WTC11 (cell line): Measurements from ENCODE around the gene MCF2L2. TPM values are rescaled to one million over a fixed set of nuclear protein-coding genes. Genes with fewer than 3 reads are reported as not detected.
"Not testable (repeated sequence)": the region's sequence is repeated elsewhere in the genome, so short reads cannot be mapped to it uniquely, and the experiment has no call there.

Experiments
- ATAC-seq: fragments of 200-7000 bp; cut with Tn5 transposase; 2 replicates; pipeline ENCODE4 v1.10.0; 2021; ENCODE audit warnings: mild to moderate bottlenecking, moderate library complexity
- CTCF ChIA-PET: fragments of 300-600 bp; sonication (Branson Sonifier 250); formaldehyde crosslinking; loops from one replicate; lab custom pipeline; 2021; ENCODE audit warnings: antibody characterized with exemption; lab: Charles Lee
- POLR2A ChIA-PET: fragments of 350-600 bp; sonication (Branson Sonifier 250); formaldehyde crosslinking; loops from one replicate; lab custom pipeline; 2021; ENCODE audit warnings: antibody characterized with exemption; lab: Charles Lee
- DNase-seq: peaks from one replicate; pipeline ENCODE4 v3.0.0; 2021; ENCODE audit warnings: low spot score
- H3K27ac Mint-ChIP-seq: 2 replicates; pipeline ENCODE4 v1.8.0; 2021; ENCODE audit warnings: mixed read lengths
- H3K27me3 Mint-ChIP-seq: 2 replicates; pipeline ENCODE4 v1.8.0; 2021; ENCODE audit warnings: low read depth, mild to moderate bottlenecking, moderate library complexity, mixed read lengths
- H3K36me3 Mint-ChIP-seq: 2 replicates; pipeline ENCODE4 v1.8.0; 2021; ENCODE audit warnings: mixed read lengths
- H3K4me1 Mint-ChIP-seq: 2 replicates; pipeline ENCODE4 v1.8.0; 2022; ENCODE audit warnings: mixed read lengths
- H3K4me3 Mint-ChIP-seq: 2 replicates; pipeline ENCODE4 v1.8.0; 2021; ENCODE audit warnings: mild to moderate bottlenecking, moderate library complexity, mixed read lengths
- H3K9me3 Mint-ChIP-seq: 2 replicates; pipeline ENCODE4 v1.8.0; 2021; ENCODE audit warnings: mixed read lengths
- MYBL2 ChIP-seq: sonication (generic); formaldehyde crosslinking; IDR thresholded peaks from 2 replicates; pipeline ENCODE4 v1.8.1; 2023; ENCODE audit warnings: mild to moderate bottlenecking, moderate library complexity, missing genetic modification reagents
- NR2C2 ChIP-seq: sonication (generic); formaldehyde crosslinking; IDR thresholded peaks from 2 replicates; pipeline ENCODE4 v1.8.0; 2022; ENCODE audit warnings: mild to moderate bottlenecking, missing genetic modification reagents
- RORB ChIP-seq: fragments of 250-450 bp; sonication (Bioruptor Pico); IDR thresholded peaks from 2 replicates; pipeline ENCODE4 v1.9.0; 2021; ENCODE audit warnings: mild to moderate bottlenecking
- TP53 ChIP-seq: sonication (generic); formaldehyde crosslinking; IDR thresholded peaks from 2 replicates; pipeline ENCODE4 v1.8.1; 2023; ENCODE audit warnings: mild to moderate bottlenecking, missing genetic modification reagents
- ZNF219 ChIP-seq: sonication (generic); formaldehyde crosslinking; IDR thresholded peaks from 2 replicates; pipeline ENCODE4 v1.8.0; 2023; ENCODE audit warnings: missing genetic modification reagents, mild to moderate bottlenecking, borderline replicate concordance
- ZNF416 ChIP-seq: fragments of 250-450 bp; sonication (Bioruptor Pico); IDR thresholded peaks from 2 replicates; pipeline ENCODE4 v1.9.0; 2021; ENCODE audit warnings: mild to moderate bottlenecking, inconsistent platforms
- ZNF671 ChIP-seq: fragments of 250-450 bp; sonication (Bioruptor Pico); IDR thresholded peaks from 2 replicates; pipeline ENCODE4 v1.8.0; 2021; ENCODE audit warnings: mild to moderate bottlenecking
- total RNA-seq: library from RNA; stranded (reverse); gene quantifications from 3 replicates; pipeline ENCODE4 v1.2.3, GENCODE V29; 2021
- TF ChIP-seq, protein P1 (sequence below): fragments of 250-450 bp; sonication (Bioruptor Pico); IDR thresholded peaks from 2 replicates; pipeline ENCODE4 v1.8.0; 2021; ENCODE audit warnings: mild to moderate bottlenecking
- TF ChIP-seq, protein P2 (sequence below): sonication (generic); formaldehyde crosslinking; IDR thresholded peaks from 2 replicates; pipeline ENCODE4 v1.8.0; 2023; ENCODE audit warnings: mild to moderate bottlenecking, missing genetic modification reagents
- TF ChIP-seq, protein P3 (sequence below): fragments of 250-450 bp; sonication (Bioruptor Pico); IDR thresholded peaks from 2 replicates; pipeline ENCODE4 v1.9.0; 2021; ENCODE audit warnings: moderate library complexity, mild to moderate bottlenecking, inconsistent platforms, borderline replicate concordance
- TF ChIP-seq, protein P4 (sequence below): sonication (generic); formaldehyde crosslinking; IDR thresholded peaks from 2 replicates; pipeline ENCODE4 v1.8.0; 2022; ENCODE audit warnings: missing genetic modification reagents
- TF ChIP-seq, protein P5 (sequence below): sonication (generic); formaldehyde crosslinking; IDR thresholded peaks from 2 replicates; pipeline ENCODE4 v1.8.1; 2022; ENCODE audit warnings: missing genetic modification reagents, borderline replicate concordance
- TF ChIP-seq, protein P6 (sequence below): sonication (generic); formaldehyde crosslinking; IDR thresholded peaks from 2 replicates; pipeline ENCODE4 v1.8.1; 2022; ENCODE audit warnings: mild to moderate bottlenecking, missing genetic modification reagents, moderate library complexity, borderline replicate concordance
- TF ChIP-seq, protein P7 (sequence below): sonication (generic); formaldehyde crosslinking; IDR thresholded peaks from 2 replicates; pipeline ENCODE4 v1.8.1; 2023; ENCODE audit warnings: mild to moderate bottlenecking, missing genetic modification reagents, moderate library complexity

The MCF2L2 gene
- total RNA-seq, 1 experiment from 2014 or later, result 7.5 TPM

DNA sequence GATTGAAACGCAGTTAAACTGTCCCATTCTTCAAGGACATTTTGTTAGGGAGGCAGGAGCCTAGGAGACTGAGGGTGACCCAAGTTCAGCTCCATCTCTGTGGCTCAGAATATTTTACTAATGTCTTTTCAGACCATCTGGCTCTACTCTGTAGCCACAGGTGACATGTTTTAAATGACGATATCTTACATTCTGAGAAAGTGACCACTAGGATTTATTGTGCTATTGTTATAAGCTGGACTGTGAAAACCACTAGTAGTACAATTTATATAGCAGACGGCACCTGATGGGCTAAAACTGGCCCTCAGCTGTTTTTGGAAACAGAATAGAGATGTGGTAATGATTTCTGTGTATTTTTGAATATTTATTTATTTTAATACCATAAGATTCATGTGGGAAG, 55.5 kb downstream of the MCF2L2 start (continued):
- TF ChIP-seq, protein P1, sequence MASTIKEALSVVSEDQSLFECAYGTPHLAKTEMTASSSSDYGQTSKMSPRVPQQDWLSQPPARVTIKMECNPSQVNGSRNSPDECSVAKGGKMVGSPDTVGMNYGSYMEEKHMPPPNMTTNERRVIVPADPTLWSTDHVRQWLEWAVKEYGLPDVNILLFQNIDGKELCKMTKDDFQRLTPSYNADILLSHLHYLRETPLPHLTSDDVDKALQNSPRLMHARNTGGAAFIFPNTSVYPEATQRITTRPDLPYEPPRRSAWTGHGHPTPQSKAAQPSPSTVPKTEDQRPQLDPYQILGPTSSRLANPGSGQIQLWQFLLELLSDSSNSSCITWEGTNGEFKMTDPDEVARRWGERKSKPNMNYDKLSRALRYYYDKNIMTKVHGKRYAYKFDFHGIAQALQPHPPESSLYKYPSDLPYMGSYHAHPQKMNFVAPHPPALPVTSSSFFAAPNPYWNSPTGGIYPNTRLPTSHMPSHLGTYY, result no peak
- TF ChIP-seq MYBL2 (CRISPR knock-in tag) (no peak), ZNF416 (CRISPR knock-in tag) (no peak), TP53 (CRISPR knock-in tag) (no peak), NR2C2 (CRISPR knock-in tag) (no peak)
- TF ChIP-seq, protein P2, sequence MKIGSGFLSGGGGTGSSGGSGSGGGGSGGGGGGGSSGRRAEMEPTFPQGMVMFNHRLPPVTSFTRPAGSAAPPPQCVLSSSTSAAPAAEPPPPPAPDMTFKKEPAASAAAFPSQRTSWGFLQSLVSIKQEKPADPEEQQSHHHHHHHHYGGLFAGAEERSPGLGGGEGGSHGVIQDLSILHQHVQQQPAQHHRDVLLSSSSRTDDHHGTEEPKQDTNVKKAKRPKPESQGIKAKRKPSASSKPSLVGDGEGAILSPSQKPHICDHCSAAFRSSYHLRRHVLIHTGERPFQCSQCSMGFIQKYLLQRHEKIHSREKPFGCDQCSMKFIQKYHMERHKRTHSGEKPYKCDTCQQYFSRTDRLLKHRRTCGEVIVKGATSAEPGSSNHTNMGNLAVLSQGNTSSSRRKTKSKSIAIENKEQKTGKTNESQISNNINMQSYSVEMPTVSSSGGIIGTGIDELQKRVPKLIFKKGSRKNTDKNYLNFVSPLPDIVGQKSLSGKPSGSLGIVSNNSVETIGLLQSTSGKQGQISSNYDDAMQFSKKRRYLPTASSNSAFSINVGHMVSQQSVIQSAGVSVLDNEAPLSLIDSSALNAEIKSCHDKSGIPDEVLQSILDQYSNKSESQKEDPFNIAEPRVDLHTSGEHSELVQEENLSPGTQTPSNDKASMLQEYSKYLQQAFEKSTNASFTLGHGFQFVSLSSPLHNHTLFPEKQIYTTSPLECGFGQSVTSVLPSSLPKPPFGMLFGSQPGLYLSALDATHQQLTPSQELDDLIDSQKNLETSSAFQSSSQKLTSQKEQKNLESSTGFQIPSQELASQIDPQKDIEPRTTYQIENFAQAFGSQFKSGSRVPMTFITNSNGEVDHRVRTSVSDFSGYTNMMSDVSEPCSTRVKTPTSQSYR (CRISPR knock-in tag), result no peak

DNA sequence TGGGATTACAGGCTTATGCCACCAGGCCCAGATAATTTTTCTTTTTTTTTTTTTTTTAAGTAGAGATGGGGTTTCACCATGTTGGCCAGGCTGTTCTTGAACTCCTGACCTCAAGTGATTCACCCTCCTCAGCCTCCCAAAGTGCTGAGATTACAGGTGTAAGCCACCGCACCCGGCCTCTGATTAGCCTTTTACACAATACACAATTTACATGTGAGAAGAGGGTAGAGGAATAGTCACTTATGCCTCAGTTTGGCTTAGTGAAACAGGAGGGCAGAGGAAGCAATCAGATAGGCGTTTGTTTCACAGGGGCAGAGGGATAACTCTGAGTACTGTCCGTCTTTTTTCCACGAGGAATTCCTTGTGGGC, 56.8 kb downstream of the MCF2L2 start:
- H3K4me1 Mint-ChIP-seq, H3K36me3 Mint-ChIP-seq, ATAC-seq, DNase-seq, POLR2A ChIA-PET, H3K4me3 Mint-ChIP-seq, H3K27ac Mint-ChIP-seq, H3K27me3 Mint-ChIP-seq, H3K9me3 Mint-ChIP-seq, CTCF ChIA-PET: not testable (repeated sequence)

DNA sequence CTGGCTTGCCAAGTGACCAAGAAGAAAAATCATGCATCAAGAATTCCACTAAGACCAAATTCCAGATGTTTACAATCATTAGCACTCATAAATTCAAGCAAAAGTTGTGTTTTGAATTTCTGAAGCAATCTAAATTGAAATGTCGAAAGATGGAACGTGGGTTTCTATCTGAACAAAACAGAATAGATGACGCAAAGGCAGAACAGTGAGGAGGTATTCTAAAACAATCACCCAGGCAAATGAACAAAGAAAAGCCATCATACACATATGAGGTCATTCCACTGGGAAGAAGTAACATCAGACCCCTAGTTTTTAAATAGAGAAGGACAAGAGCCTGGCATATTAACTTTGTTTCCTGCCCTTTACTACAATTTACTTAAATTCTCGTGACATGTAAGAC, 58.0 kb downstream of the MCF2L2 start:
- no peaks in the 10 kb centered on the region for H3K4me1 Mint-ChIP-seq
- POLR2A ChIA-PET, result no interaction called here
- no peaks in the 10 kb centered on the region for H3K36me3 Mint-ChIP-seq
- TF ChIP-seq RORB (CRISPR knock-in tag) (no peak), ZNF219 (no peak), ZNF671 (CRISPR knock-in tag) (no peak)
- TF ChIP-seq, protein P3, sequence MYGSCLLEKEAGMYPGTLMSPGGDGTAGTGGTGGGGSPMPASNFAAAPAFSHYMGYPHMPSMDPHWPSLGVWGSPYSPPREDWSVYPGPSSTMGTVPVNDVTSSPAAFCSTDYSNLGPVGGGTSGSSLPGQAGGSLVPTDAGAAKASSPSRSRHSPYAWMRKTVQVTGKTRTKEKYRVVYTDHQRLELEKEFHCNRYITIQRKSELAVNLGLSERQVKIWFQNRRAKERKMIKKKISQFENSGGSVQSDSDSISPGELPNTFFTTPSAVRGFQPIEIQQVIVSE (CRISPR knock-in tag), result no peak
- TF ChIP-seq, protein P4, sequence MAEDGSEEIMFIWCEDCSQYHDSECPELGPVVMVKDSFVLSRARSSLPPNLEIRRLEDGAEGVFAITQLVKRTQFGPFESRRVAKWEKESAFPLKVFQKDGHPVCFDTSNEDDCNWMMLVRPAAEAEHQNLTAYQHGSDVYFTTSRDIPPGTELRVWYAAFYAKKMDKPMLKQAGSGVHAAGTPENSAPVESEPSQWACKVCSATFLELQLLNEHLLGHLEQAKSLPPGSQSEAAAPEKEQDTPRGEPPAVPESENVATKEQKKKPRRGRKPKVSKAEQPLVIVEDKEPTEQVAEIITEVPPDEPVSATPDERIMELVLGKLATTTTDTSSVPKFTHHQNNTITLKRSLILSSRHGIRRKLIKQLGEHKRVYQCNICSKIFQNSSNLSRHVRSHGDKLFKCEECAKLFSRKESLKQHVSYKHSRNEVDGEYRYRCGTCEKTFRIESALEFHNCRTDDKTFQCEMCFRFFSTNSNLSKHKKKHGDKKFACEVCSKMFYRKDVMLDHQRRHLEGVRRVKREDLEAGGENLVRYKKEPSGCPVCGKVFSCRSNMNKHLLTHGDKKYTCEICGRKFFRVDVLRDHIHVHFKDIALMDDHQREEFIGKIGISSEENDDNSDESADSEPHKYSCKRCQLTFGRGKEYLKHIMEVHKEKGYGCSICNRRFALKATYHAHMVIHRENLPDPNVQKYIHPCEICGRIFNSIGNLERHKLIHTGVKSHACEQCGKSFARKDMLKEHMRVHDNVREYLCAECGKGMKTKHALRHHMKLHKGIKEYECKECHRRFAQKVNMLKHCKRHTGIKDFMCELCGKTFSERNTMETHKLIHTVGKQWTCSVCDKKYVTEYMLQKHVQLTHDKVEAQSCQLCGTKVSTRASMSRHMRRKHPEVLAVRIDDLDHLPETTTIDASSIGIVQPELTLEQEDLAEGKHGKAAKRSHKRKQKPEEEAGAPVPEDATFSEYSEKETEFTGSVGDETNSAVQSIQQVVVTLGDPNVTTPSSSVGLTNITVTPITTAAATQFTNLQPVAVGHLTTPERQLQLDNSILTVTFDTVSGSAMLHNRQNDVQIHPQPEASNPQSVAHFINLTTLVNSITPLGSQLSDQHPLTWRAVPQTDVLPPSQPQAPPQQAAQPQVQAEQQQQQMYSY (CRISPR knock-in tag), result no peak
- TF ChIP-seq, protein P5, sequence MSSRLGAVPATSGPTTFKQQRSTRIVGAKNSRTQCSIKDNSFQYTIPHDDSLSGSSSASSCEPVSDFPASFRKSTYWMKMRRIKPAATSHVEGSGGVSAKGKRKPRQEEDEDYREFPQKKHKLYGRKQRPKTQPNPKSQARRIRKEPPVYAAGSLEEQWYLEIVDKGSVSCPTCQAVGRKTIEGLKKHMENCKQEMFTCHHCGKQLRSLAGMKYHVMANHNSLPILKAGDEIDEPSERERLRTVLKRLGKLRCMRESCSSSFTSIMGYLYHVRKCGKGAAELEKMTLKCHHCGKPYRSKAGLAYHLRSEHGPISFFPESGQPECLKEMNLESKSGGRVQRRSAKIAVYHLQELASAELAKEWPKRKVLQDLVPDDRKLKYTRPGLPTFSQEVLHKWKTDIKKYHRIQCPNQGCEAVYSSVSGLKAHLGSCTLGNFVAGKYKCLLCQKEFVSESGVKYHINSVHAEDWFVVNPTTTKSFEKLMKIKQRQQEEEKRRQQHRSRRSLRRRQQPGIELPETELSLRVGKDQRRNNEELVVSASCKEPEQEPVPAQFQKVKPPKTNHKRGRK (CRISPR knock-in tag), result no peak
- TF ChIP-seq, protein P6, sequence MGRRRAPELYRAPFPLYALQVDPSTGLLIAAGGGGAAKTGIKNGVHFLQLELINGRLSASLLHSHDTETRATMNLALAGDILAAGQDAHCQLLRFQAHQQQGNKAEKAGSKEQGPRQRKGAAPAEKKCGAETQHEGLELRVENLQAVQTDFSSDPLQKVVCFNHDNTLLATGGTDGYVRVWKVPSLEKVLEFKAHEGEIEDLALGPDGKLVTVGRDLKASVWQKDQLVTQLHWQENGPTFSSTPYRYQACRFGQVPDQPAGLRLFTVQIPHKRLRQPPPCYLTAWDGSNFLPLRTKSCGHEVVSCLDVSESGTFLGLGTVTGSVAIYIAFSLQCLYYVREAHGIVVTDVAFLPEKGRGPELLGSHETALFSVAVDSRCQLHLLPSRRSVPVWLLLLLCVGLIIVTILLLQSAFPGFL (CRISPR knock-in tag), result no peak
- TF ChIP-seq, protein P7, sequence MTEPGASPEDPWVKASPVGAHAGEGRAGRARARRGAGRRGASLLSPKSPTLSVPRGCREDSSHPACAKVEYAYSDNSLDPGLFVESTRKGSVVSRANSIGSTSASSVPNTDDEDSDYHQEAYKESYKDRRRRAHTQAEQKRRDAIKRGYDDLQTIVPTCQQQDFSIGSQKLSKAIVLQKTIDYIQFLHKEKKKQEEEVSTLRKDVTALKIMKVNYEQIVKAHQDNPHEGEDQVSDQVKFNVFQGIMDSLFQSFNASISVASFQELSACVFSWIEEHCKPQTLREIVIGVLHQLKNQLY (CRISPR knock-in tag), result no peak
- TF ChIP-seq, all 79 proteins: peak for 0
- no peak for ATAC-seq
- no peak overlapping the region for H3K27ac Mint-ChIP-seq
- no peak for DNase-seq
- no peaks in the 10 kb centered on the region for H3K9me3 Mint-ChIP-seq
- no peaks in the 10 kb centered on the region for H3K27me3 Mint-ChIP-seq
- CTCF ChIA-PET, result interaction anchor here (1.4 kb wide), 1 partner anchor 12 kb away, joined by 6 read pairs; no protein-coding TSS in a partner anchor
- H3K4me3 Mint-ChIP-seq, result no peak overlapping the region
